HL-60 (cell line): Measurements from ENCODE around the gene CYP4F3.

Experiments
- DNase-seq, 2 experiments: peaks; one replicate each; pipeline ENCODE4 v3.0.0-alpha.2; 2010 to 2020; ENCODE audit warnings: low read depth in 1 of 2, low spot score in 1 of 2
- H3K27ac ChIP-seq: fragments of 250-450 bp; sonication (Bioruptor Pico); replicated peaks from 2 replicates; pipeline ENCODE4 v1.5.1; 2020; ENCODE audit warnings: mild to moderate bottlenecking, moderate library complexity
- H3K27me3 ChIP-seq: fragments of 250-450 bp; sonication (Bioruptor Pico); 2 replicates; pipeline ENCODE4 v1.5.1; 2021; ENCODE audit warnings: mild to moderate bottlenecking, moderate library complexity; ENCODE audit not compliant: insufficient read depth, poor library complexity, severe bottlenecking
- H3K4me3 ChIP-seq: replicated peaks from 2 replicates; pipeline ENCODE4 v1.5.1; 2011; ENCODE audit warnings: mild to moderate bottlenecking, control low read depth, low read length; ENCODE audit not compliant: insufficient read depth
- GABPA ChIP-seq: IDR thresholded peaks from 2 replicates; pipeline ENCODE4 v1.6.1; 2012; ENCODE audit warnings: low read depth
- POLR2AphosphoS5 ChIP-seq: IDR thresholded peaks from 2 replicates; pipeline ENCODE4 v1.6.1; 2012; ENCODE audit warnings: low read depth
- SPI1 ChIP-seq: IDR thresholded peaks from 2 replicates; pipeline ENCODE4 v1.6.1; 2012; ENCODE audit warnings: low read depth, mild to moderate bottlenecking, borderline replicate concordance
- TF ChIP-seq, protein P1 (sequence below): IDR thresholded peaks from one replicate; pipeline ENCODE4 v1.5.1; 2011; ENCODE audit warnings: low read length, control low read depth, inconsistent platforms; ENCODE audit not compliant: insufficient read depth
- TF ChIP-seq, protein P2 (sequence below): IDR thresholded peaks from 2 replicates; pipeline ENCODE4 v1.6.1; 2012; ENCODE audit warnings: low read depth; ENCODE audit not compliant: insufficient replicate concordance

The CYP4F3 gene

DNA sequence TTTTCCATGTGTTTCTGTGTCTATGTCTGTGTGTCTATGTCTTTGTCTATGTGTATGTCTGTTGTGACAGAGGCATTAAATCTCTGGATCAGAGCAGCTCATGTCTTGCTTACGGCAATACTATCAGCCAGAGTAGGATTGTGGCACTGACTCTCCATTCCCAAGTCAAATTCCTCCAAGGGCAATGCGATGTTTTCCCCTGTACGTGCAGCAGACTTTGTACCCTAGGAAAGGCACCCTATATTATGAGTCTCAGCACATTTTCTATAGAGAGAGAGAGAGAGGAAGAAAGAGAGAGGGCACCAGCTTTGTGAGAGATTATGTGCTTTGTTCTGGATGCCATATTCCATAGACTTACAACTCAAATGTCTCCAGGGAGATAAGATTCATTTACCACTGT, 11.1 kb downstream of the CYP4F3 start:
- Histone ChIP-seq H3K27ac (no peak overlapping the region), H3K27me3 (no peaks in the 10 kb centered on the region), H3K4me3 (no peak overlapping the region)
- no peak for DNase-seq
- no peak for TF ChIP-seq GABPA
- TF ChIP-seq POLR2AphosphoS5, result no peak
- TF ChIP-seq, protein P1, sequence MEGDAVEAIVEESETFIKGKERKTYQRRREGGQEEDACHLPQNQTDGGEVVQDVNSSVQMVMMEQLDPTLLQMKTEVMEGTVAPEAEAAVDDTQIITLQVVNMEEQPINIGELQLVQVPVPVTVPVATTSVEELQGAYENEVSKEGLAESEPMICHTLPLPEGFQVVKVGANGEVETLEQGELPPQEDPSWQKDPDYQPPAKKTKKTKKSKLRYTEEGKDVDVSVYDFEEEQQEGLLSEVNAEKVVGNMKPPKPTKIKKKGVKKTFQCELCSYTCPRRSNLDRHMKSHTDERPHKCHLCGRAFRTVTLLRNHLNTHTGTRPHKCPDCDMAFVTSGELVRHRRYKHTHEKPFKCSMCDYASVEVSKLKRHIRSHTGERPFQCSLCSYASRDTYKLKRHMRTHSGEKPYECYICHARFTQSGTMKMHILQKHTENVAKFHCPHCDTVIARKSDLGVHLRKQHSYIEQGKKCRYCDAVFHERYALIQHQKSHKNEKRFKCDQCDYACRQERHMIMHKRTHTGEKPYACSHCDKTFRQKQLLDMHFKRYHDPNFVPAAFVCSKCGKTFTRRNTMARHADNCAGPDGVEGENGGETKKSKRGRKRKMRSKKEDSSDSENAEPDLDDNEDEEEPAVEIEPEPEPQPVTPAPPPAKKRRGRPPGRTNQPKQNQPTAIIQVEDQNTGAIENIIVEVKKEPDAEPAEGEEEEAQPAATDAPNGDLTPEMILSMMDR, result no peak
- TF ChIP-seq, protein P2, sequence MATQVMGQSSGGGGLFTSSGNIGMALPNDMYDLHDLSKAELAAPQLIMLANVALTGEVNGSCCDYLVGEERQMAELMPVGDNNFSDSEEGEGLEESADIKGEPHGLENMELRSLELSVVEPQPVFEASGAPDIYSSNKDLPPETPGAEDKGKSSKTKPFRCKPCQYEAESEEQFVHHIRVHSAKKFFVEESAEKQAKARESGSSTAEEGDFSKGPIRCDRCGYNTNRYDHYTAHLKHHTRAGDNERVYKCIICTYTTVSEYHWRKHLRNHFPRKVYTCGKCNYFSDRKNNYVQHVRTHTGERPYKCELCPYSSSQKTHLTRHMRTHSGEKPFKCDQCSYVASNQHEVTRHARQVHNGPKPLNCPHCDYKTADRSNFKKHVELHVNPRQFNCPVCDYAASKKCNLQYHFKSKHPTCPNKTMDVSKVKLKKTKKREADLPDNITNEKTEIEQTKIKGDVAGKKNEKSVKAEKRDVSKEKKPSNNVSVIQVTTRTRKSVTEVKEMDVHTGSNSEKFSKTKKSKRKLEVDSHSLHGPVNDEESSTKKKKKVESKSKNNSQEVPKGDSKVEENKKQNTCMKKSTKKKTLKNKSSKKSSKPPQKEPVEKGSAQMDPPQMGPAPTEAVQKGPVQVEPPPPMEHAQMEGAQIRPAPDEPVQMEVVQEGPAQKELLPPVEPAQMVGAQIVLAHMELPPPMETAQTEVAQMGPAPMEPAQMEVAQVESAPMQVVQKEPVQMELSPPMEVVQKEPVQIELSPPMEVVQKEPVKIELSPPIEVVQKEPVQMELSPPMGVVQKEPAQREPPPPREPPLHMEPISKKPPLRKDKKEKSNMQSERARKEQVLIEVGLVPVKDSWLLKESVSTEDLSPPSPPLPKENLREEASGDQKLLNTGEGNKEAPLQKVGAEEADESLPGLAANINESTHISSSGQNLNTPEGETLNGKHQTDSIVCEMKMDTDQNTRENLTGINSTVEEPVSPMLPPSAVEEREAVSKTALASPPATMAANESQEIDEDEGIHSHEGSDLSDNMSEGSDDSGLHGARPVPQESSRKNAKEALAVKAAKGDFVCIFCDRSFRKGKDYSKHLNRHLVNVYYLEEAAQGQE, result no peak
- TF ChIP-seq SPI1, result no peak

DNA sequence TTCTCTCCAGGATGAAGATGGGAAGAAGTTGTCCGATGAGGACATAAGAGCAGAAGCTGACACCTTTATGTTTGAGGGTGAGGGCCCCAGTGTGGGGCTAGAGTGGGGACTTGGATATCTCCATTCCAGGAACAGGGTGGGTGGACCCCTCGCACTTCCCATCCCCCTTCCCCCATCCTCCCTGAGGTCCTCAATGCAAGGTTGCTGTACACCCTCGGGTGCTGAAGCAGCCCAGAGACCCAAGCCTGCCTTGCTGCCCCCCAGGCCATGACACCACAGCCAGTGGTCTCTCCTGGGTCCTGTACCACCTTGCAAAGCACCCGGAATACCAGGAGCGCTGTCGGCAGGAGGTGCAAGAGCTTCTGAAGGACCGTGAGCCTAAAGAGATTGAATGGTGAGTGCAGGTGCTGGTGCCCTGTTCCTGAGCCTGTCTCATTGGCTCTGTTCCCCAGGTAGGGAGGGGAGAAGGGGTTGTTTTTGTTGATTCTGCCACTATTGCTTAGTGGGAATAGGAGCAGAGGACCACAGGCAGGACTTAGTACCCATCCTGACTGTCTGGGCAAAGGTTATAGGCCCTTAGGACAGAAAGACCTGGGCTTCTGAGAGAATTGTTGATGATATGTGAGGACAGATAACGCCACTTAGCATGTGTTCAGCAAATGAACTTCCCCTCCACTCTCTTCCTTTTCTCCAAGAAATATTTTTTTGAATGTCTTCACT, 12.0 kb downstream of the CYP4F3 start:
- no peak overlapping the region for H3K4me3 ChIP-seq

DNA sequence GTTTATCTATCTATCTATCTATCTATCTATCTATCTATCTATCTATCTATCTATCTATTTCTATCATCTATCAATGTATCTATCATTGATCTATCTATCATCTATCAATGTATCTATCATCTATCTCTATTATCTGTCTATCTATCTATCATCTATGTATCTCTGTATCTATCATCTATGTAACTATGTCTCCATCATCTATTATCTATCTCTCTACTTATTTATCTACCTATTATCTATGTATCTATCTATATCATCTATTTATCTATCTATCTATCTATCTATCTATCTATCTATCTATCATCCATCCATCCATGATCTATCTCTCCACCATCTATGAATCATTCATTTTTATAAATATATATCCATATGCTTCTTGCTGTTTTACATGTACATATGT, 15.8 kb downstream of the CYP4F3 start:
- no peak overlapping the region for H3K4me3 ChIP-seq
- no peak overlapping the region for H3K27ac ChIP-seq
- TF ChIP-seq GABPA, result no peak
- no peak for DNase-seq
- H3K27me3 ChIP-seq, result no peaks in the 10 kb centered on the region

More for the DNA sequence above, 12.0 kb downstream of the CYP4F3 start:
- TF ChIP-seq, protein P1, result no peak
- TF ChIP-seq, protein P2, result peak; percentile 84
- H3K27me3 ChIP-seq, result no peaks in the 10 kb centered on the region
- H3K27ac ChIP-seq, result no peak overlapping the region
- DNase-seq, result no peak

DNA sequence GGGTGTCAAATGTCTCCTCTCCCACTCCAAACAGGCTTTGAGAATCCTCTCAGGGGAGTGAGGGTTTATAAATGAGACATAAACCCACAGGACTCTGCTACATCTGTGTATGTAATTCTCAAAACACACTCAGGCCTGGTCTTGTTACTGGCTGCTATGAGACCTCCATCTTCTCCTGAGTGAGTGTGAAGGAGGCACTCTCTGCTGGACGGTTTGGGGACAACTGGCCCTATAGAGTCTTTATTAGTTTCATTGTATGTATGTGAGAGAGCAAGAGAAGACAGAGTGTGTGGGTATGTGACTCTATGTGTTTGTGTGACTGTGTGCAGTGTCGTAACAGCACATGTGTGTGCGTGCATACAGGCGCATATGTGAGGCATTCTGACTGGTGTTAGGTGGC, 22.6 kb downstream of the CYP4F3 start:
- H3K27ac ChIP-seq, result no peak overlapping the region
- H3K4me3 ChIP-seq, result no peak overlapping the region
- no peak for TF ChIP-seq SPI1
- no peak for TF ChIP-seq GABPA
- no peak for TF ChIP-seq POLR2AphosphoS5
- TF ChIP-seq, protein P1, result no peak
- TF ChIP-seq, protein P2, result no peak
- no peak for DNase-seq
- no peaks in the 10 kb centered on the region for H3K27me3 ChIP-seq
